K562 (cell line): ENCODE measurements around the gene UBE2O. TPM values are rescaled to one million over a fixed set of nuclear protein-coding genes. Genes with fewer than 3 reads are reported as not detected.
A peak's percentile ranks its signal among the peaks of the same experiment; 100 is the strongest.

ENCODE experiments used
- ATF7 ChIP-seq: fragments of 450-650 bp; IDR thresholded peaks from 2 replicates; pipeline ENCODE4 v1.7.1; 2014; ENCODE audit warnings: mild to moderate bottlenecking, moderate library complexity
- BCL6 ChIP-seq: fragments of 250-450 bp; sonication (Bioruptor Pico); IDR thresholded peaks from 2 replicates; pipeline ENCODE4 v1.4.0; 2020
- CREBBP ChIP-seq: IDR thresholded peaks from one replicate; pipeline ENCODE4 v1.6.1; 2012; ENCODE audit warnings: low read depth, mild to moderate bottlenecking, control low read depth, inconsistent platforms, low read length
- GABPB1 ChIP-seq: sonication (generic); formaldehyde crosslinking; IDR thresholded peaks from 2 replicates; pipeline ENCODE4 v1.8.0; 2022; ENCODE audit warnings: mild to moderate bottlenecking, missing genetic modification reagents
- HNRNPLL ChIP-seq: fragments of 200-400 bp; formaldehyde crosslinking; IDR thresholded peaks from 2 replicates; pipeline ENCODE4 v1.6.1; 2017; ENCODE audit warnings: low read length, low read depth, mild to moderate bottlenecking; ENCODE audit not compliant: poor library complexity, severe bottlenecking
- HNRNPUL1 ChIP-seq: fragments of 200-400 bp; formaldehyde crosslinking; IDR thresholded peaks from 2 replicates; pipeline ENCODE4 v1.6.1; 2017; ENCODE audit warnings: low read length
- KDM5B ChIP-seq: fragments of 200-600 bp; sonication (generic); IDR thresholded peaks from 2 replicates; pipeline ENCODE4 v1.6.1; 2012; ENCODE audit warnings: low read depth, mild to moderate bottlenecking, moderate library complexity, low read length, control low read depth, inconsistent platforms; ENCODE audit not compliant: insufficient replicate concordance
- NCOR1 ChIP-seq: fragments of 450-650 bp; IDR thresholded peaks from 2 replicates; pipeline ENCODE4 v1.6.1; 2016; ENCODE audit warnings: mild to moderate bottlenecking, moderate library complexity
- NFE2 ChIP-seq: IDR thresholded peaks from 2 replicates; pipeline ENCODE4 v1.6.1; 2014; ENCODE audit warnings: antibody characterized with exemption, low read depth
- NFE2L1 ChIP-seq: fragments of 450-650 bp; IDR thresholded peaks from 2 replicates; pipeline ENCODE4 v1.6.1; 2016; ENCODE audit warnings: missing genetic modification characterization, low read depth, mild to moderate bottlenecking, missing compliant biosample characterization, moderate library complexity, borderline replicate concordance
- NUFIP1 ChIP-seq: fragments of 450-650 bp; IDR thresholded peaks from 2 replicates; pipeline ENCODE4 v1.6.1; 2018; ENCODE audit not compliant: partially characterized antibody
- POLR2A ChIP-seq: fragments of 450-650 bp; conservative IDR thresholded peaks from 2 replicates; pipeline ENCODE4 v1.6.1; 2016
- POLR3G ChIP-seq: IDR thresholded peaks from 2 replicates; pipeline ENCODE4 v1.6.1; 2011; ENCODE audit not compliant: insufficient read length, insufficient replicate concordance; ENCODE audit errors: extremely low read depth
- RBM22 ChIP-seq: fragments of 200-400 bp; formaldehyde crosslinking; IDR thresholded peaks from 2 replicates; pipeline ENCODE4 v1.6.1; 2018; ENCODE audit warnings: low read length, low read depth; ENCODE audit not compliant: poor library complexity, severe bottlenecking
- RFX5 ChIP-seq: IDR thresholded peaks from 2 replicates; pipeline ENCODE4 v1.6.1; 2011; ENCODE audit warnings: low read depth, mild to moderate bottlenecking, improper control_type of control experiment, low read length
- SREBF1 ChIP-seq: fragments of 150-350 bp; IDR thresholded peaks from 2 replicates; pipeline ENCODE4 v1.6.1; 2014; ENCODE audit warnings: antibody characterized with exemption, low read depth, low read length, borderline replicate concordance
- TAF9B ChIP-seq: fragments of 450-650 bp; IDR thresholded peaks from 2 replicates; pipeline ENCODE4 v1.6.1; 2018; ENCODE audit warnings: mild to moderate bottlenecking; ENCODE audit not compliant: partially characterized antibody
- ZBTB8A ChIP-seq: fragments of 450-650 bp; IDR thresholded peaks from 2 replicates; pipeline ENCODE4 v1.6.1; 2018; ENCODE audit warnings: mild to moderate bottlenecking, moderate library complexity; ENCODE audit not compliant: partially characterized antibody
- ZFP1 ChIP-seq: fragments of 450-650 bp; formaldehyde crosslinking; IDR thresholded peaks from 2 replicates; pipeline ENCODE4 v1.4.0; 2020; ENCODE audit warnings: mild to moderate bottlenecking, mixed read lengths
- ZNF184 ChIP-seq: sonication (generic); formaldehyde crosslinking; IDR thresholded peaks from 2 replicates; pipeline ENCODE4 v1.5.0; 2020; ENCODE audit warnings: missing genetic modification reagents
- ZNF785 ChIP-seq: fragments of 250-450 bp; sonication (Bioruptor Pico); IDR thresholded peaks from 2 replicates; pipeline ENCODE4 v1.4.0; 2020; ENCODE audit warnings: mild to moderate bottlenecking
- polyA plus RNA-seq, 8 experiments: library from polyadenylated mRNA; depleted of rRNA in 4 of 8; stranded (reverse) in 5 of 8; unstranded in 3 of 8; fragments of >200 nt; fragmentation: Nextera tagmentation in 2 of 8; fragmentation: Illumina TruSeq in 1 of 8; extraction: Ambion mirVana in 2 of 8; extraction: Trizol in 1 of 8; gene quantifications; 2 replicates each; pipeline versions ENCODE4 v1.2.1 to v1.2.3, GENCODE V29; 2011 to 2014; ENCODE audit warnings: inconsistent platforms in 1 of 8, missing spikeins in 1 of 8
- total RNA-seq, 7 experiments: library from RNA; depleted of rRNA in 6 of 7; stranded (reverse); fragments of >200 nt in 6 of 7; fragmentation: Illumina TruSeq in 2 of 7; extraction: Trizol in 2 of 7; gene quantifications; 2 replicates each; pipeline versions ENCODE4 v1.2.1 to v1.2.3, GENCODE V29; 2011 to 2021; ENCODE audit warnings: low replicate concordance in 1 of 7
- TF ChIP-seq, protein P1 (sequence below): fragments of 450-650 bp; formaldehyde crosslinking; IDR thresholded peaks from 2 replicates; pipeline ENCODE4 v1.4.0; 2022; ENCODE audit warnings: missing genetic modification characterization
- TF ChIP-seq, protein P2 (sequence below), 2 experiments: fragments of 250-450 bp in 1 of 2; fragments of 450-650 bp in 1 of 2; sonication (Bioruptor Pico) in 1 of 2; IDR thresholded peaks; 2 replicates each; pipeline versions ENCODE4 v1.6.1 to v1.8.0; 2016 to 2021; ENCODE audit warnings: mild to moderate bottlenecking in 2 of 2, moderate library complexity in 2 of 2, missing compliant biosample characterization in 1 of 2, missing genetic modification characterization in 1 of 2
- TF ChIP-seq, protein P3 (sequence below): fragments of 450-650 bp; IDR thresholded peaks from 2 replicates; pipeline ENCODE4 v1.6.1; 2016; ENCODE audit warnings: borderline replicate concordance
- TF ChIP-seq, protein P4 (sequence below): fragments of 450-650 bp; conservative IDR thresholded peaks from 2 replicates; pipeline ENCODE4 v1.6.1; 2016; ENCODE audit warnings: missing genetic modification characterization, low read depth, mild to moderate bottlenecking, control low read depth, missing compliant biosample characterization

Gene UBE2O
- total and polyA plus RNA-seq, 9 of the 15 experiments (the other 6 are each of a cell fraction or from before 2014, with no cell fraction given): 1.6 to 39.7 (median 13.3) TPM

DNA sequence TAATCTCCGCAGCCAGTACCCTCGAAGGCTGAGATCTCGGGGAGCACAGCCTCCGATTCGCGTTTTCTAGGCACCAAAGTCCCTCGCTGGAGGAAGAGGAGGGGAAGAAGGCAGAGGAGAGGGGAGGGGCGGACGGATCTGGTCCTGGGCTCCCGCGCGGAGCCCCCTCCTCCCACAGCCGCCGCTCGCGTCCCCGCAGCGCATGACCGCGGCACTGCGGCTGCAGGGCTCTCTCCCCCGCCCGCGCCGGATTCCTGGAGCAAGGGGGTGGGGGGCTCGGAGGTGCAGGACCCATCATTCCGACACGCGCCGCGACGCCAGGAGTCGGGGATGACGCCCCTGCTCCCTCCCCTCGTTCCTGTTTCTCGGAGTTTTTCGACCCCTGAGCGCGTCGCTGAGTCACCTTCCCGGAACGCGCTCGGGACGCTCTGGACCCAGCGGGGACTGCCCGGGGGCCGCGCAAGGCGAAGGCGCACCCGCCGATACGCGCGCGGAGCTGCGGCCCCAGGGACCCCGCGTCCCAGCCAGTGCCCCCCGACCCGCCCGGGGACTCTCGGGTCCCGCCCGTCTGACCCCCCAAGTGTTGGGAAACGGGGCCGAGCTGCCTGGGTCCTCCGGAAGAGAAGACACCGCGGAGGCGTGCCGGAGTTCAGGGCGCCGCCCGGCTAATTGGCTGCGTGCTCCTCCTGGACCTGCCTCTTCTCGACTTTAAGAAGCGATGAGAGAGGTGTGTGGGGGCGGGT is 70.0 kb downstream of the UBE2O start (continued):
- no peak for TF ChIP-seq ZBTB8A
- TF ChIP-seq BCL6 (CRISPR knock-in tag): no peak
- no peak for TF ChIP-seq SREBF1
- no peak for TF ChIP-seq ZNF184 (CRISPR knock-in tag)
- TF ChIP-seq HNRNPLL: no peak
- TF ChIP-seq, protein P1, sequence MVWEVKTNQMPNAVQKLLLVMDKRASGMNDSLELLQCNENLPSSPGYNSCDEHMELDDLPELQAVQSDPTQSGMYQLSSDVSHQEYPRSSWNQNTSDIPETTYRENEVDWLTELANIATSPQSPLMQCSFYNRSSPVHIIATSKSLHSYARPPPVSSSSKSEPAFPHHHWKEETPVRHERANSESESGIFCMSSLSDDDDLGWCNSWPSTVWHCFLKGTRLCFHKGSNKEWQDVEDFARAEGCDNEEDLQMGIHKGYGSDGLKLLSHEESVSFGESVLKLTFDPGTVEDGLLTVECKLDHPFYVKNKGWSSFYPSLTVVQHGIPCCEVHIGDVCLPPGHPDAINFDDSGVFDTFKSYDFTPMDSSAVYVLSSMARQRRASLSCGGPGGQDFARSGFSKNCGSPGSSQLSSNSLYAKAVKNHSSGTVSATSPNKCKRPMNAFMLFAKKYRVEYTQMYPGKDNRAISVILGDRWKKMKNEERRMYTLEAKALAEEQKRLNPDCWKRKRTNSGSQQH: no peak
- TF ChIP-seq GABPB1 (CRISPR knock-in tag): no peak
- TF ChIP-seq NCOR1: no peak
- TF ChIP-seq NUFIP1: no peak
- TF ChIP-seq RFX5: no peak
- peak; percentile 82 for TF ChIP-seq NFE2
- TF ChIP-seq, protein P2, sequence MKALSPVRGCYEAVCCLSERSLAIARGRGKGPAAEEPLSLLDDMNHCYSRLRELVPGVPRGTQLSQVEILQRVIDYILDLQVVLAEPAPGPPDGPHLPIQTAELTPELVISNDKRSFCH (CRISPR knock-in tag; IDR thresholded peaks at IDR 0.05): no peak
- TF ChIP-seq, protein P2 (tag; IDR thresholded peaks at IDR 0.05): no peak
- TF ChIP-seq, protein P3, sequence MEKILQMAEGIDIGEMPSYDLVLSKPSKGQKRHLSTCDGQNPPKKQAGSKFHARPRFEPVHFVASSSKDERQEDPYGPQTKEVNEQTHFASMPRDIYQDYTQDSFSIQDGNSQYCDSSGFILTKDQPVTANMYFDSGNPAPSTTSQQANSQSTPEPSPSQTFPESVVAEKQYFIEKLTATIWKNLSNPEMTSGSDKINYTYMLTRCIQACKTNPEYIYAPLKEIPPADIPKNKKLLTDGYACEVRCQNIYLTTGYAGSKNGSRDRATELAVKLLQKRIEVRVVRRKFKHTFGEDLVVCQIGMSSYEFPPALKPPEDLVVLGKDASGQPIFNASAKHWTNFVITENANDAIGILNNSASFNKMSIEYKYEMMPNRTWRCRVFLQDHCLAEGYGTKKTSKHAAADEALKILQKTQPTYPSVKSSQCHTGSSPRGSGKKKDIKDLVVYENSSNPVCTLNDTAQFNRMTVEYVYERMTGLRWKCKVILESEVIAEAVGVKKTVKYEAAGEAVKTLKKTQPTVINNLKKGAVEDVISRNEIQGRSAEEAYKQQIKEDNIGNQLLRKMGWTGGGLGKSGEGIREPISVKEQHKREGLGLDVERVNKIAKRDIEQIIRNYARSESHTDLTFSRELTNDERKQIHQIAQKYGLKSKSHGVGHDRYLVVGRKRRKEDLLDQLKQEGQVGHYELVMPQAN: no peak
- TF ChIP-seq ZNF785 (CRISPR knock-in tag): no peak
- TF ChIP-seq, protein P4, sequence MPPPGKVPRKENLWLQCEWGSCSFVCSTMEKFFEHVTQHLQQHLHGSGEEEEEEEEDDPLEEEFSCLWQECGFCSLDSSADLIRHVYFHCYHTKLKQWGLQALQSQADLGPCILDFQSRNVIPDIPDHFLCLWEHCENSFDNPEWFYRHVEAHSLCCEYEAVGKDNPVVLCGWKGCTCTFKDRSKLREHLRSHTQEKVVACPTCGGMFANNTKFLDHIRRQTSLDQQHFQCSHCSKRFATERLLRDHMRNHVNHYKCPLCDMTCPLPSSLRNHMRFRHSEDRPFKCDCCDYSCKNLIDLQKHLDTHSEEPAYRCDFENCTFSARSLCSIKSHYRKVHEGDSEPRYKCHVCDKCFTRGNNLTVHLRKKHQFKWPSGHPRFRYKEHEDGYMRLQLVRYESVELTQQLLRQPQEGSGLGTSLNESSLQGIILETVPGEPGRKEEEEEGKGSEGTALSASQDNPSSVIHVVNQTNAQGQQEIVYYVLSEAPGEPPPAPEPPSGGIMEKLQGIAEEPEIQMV: no peak
- TF ChIP-seq RBM22: peak; percentile 10
- no peak for TF ChIP-seq POLR3G
- TF ChIP-seq KDM5B: peak; percentile 31
- TF ChIP-seq ATF7: no peak
- no peak for TF ChIP-seq TAF9B
- TF ChIP-seq POLR2A: no peak; the same call in 1 of the 2 replicates
- TF ChIP-seq CREBBP: no peak
- TF ChIP-seq ZFP1 (CRISPR knock-in tag): no peak
- TF ChIP-seq HNRNPUL1: no peak
- no peak for TF ChIP-seq NFE2L1 (tag)
